ENCODE measurements around the gene XPNPEP2. TPM values are rescaled to one million over a fixed set of nuclear protein-coding genes. Genes with fewer than 3 reads are reported as not detected.

XPNPEP2 gene
- total RNA-seq, 6 experiments from 2014 or later = 2.9 to 30.7 (median 16.5) TPM

- 17% methylated on average over 2 of the region's 2 CpGs for WGBS (ENCODE audit: insufficient coverage, low coverage, low lambda C conversion rate, missing lambda C conversion rate)
- Histone ChIP-seq H3K4me3 (no peak overlapping the region), H3K9me3 (no peaks in the 10 kb centered on the region), H3K4me1 (no peaks in the 10 kb centered on the region), H3K27me3 (no peaks in the 10 kb centered on the region), H3K36me3 (peaks cover 0 to 8% (median 3%) of the 10 kb centered on the region in 4 donors), H3K27ac (no peak overlapping the region)
- DNase-seq = no peak
- peak in 3 of 4 donors; percentile 53 to 74 (median 59) for ATAC-seq
- intact Hi-C loops (cut with DNase I) = no loop called here
- TF ChIP-seq CTCF (IDR thresholded peaks at IDR 0.05) (no peak), POLR2A (IDR thresholded peaks at IDR 0.05) (no peak)
These were observed 69.5 kb downstream of the XPNPEP2 start for GRCh38 chrX:129808158-129808828.

GRCh38 chrX:129808829-129809796, 70.3 kb downstream of the XPNPEP2 start:
- no peak overlapping the region for H3K27ac ChIP-seq

GRCh38 chrX:129813662-129814368, 75.0 kb downstream of the XPNPEP2 start:
- ATAC-seq (no peak), DNase-seq (no peak)
- 52% methylated on average over 6 of the region's 6 CpGs for WGBS (ENCODE audit: insufficient coverage, low coverage, low lambda C conversion rate, missing lambda C conversion rate)
- H3K27me3 ChIP-seq = no peaks in the 10 kb centered on the region
- H3K36me3 ChIP-seq = no peaks in the 10 kb centered on the region
- H3K4me3 ChIP-seq = no peak overlapping the region
- no peak overlapping the region for H3K27ac ChIP-seq
- TF ChIP-seq CTCF (IDR thresholded peaks at IDR 0.05) (no peak), POLR2A (IDR thresholded peaks at IDR 0.05) (no peak)
- no peaks in the 10 kb centered on the region for H3K4me1 ChIP-seq
- intact Hi-C loops (cut with DNase I) = no loop called here
- no peaks in the 10 kb centered on the region for H3K9me3 ChIP-seq

More at GRCh38 chrX:129808829-129809796, 70.3 kb downstream of the XPNPEP2 start:
- DNase-seq (no peak), ATAC-seq (no peak)
- intact Hi-C loops (cut with DNase I) = no loop called here
- Histone ChIP-seq H3K4me1 (no peaks in the 10 kb centered on the region), H3K9me3 (no peaks in the 10 kb centered on the region), H3K36me3 (peaks cover 0 to 8% (median 3%) of the 10 kb centered on the region in 4 donors), H3K27me3 (no peaks in the 10 kb centered on the region), H3K4me3 (no peak overlapping the region)
- WGBS (ENCODE audit: insufficient coverage, low coverage, low lambda C conversion rate, missing lambda C conversion rate) = 59% methylated on average over 7 of the region's 7 CpGs
- TF ChIP-seq POLR2A (IDR thresholded peaks at IDR 0.05) = no peak
- TF ChIP-seq CTCF (IDR thresholded peaks at IDR 0.05) = no peak

GRCh38 chrX:129818123-129818522, 79.3 kb downstream of the XPNPEP2 start:
- no peak for TF ChIP-seq CTCF (IDR thresholded peaks at IDR 0.05)
- no peak for TF ChIP-seq POLR2A (IDR thresholded peaks at IDR 0.05)
- DNase-seq (no peak), ATAC-seq (no peak)
- intact Hi-C loops (cut with DNase I) = no loop called here
- Histone ChIP-seq H3K27ac (no peak overlapping the region), H3K9me3 (no peaks in the 10 kb centered on the region), H3K27me3 (no peaks in the 10 kb centered on the region), H3K36me3 (peaks cover 0 to 4% (median 0%) of the 10 kb centered on the region in 4 donors), H3K4me1 (no peaks in the 10 kb centered on the region), H3K4me3 (no peak overlapping the region)
- WGBS (ENCODE audit: insufficient coverage, low coverage, low lambda C conversion rate, missing lambda C conversion rate) = 71% methylated on average over 1 of the region's 2 CpGs
